Fibroblast of lung (primary cell): ENCODE results near the gene SCN5A. TPM values are rescaled to one million over a fixed set of nuclear protein-coding genes. Genes with fewer than 3 reads are reported as not detected.

ENCODE experiments used
- DNase-seq, 2 donors: peaks; one replicate each; pipeline versions ENCODE4 v3.0.0 to v3.0.0-alpha.2; 2010; ENCODE audit warnings: low read depth in 2 of 2
- H2AFZ ChIP-seq: 2 replicates; pipeline ENCODE4 v1.5.1; 2012; ENCODE audit warnings: low read length, control low read depth, inconsistent platforms
- H3K27ac ChIP-seq: 2 replicates; pipeline ENCODE4 v1.5.1; 2011; ENCODE audit warnings: low read length, control low read depth; ENCODE audit not compliant: insufficient read depth
- H3K27me3 ChIP-seq: 2 replicates; pipeline ENCODE4 v1.5.1; 2011; ENCODE audit warnings: mild to moderate bottlenecking, low read length; ENCODE audit not compliant: control insufficient read depth, insufficient read depth
- H3K36me3 ChIP-seq: 2 replicates; pipeline ENCODE4 v1.5.1; 2011; ENCODE audit warnings: low read length; ENCODE audit not compliant: control insufficient read depth, insufficient read depth
- H3K4me1 ChIP-seq: 2 replicates; pipeline ENCODE4 v1.5.1; 2011; ENCODE audit warnings: low read length; ENCODE audit not compliant: control insufficient read depth, insufficient read depth; ENCODE audit errors: extremely low read depth
- H3K4me2 ChIP-seq: 2 replicates; pipeline ENCODE4 v1.5.1; 2011; ENCODE audit warnings: low read length, control low read depth; ENCODE audit not compliant: insufficient read depth; ENCODE audit errors: extremely low read depth
- H3K4me3 ChIP-seq, 4 experiments: fragments of 200-600 bp in 1 of 4; sonication (generic) in 1 of 4; replicated peaks in 1 of 4; 2 replicates each; pipeline ENCODE4 v1.5.1; 2011 to 2016; ENCODE audit warnings: low read length in 4 of 4, low read depth in 3 of 4, mild to moderate bottlenecking in 3 of 4, control low read depth in 2 of 4, inconsistent platforms in 1 of 4, mixed read lengths in 1 of 4; ENCODE audit not compliant: insufficient read depth in 1 of 4; ENCODE audit errors: control extremely low read depth in 1 of 4
- H3K79me2 ChIP-seq: 2 replicates; pipeline ENCODE4 v1.5.1; 2012; ENCODE audit warnings: mild to moderate bottlenecking, low read length, inconsistent platforms; ENCODE audit not compliant: control insufficient read depth, insufficient read depth
- H3K9ac ChIP-seq: 2 replicates; pipeline ENCODE4 v1.5.1; 2011; ENCODE audit warnings: mild to moderate bottlenecking, low read length, control low read depth; ENCODE audit not compliant: insufficient read depth
- H3K9me3 ChIP-seq: 2 replicates; pipeline ENCODE4 v1.5.1; 2012; ENCODE audit warnings: low read depth, low read length; ENCODE audit not compliant: control insufficient read depth, insufficient read depth
- H4K20me1 ChIP-seq: 2 replicates; pipeline ENCODE4 v1.5.1; 2011; ENCODE audit warnings: low read length; ENCODE audit not compliant: control insufficient read depth, insufficient read depth; ENCODE audit errors: extremely low read depth
- CTCF ChIP-seq, 2 donors: IDR thresholded peaks in 1 of 2; conservative IDR thresholded peaks in 1 of 2; 1 replicate in 1 of 2; 2 replicates in 1 of 2; pipeline ENCODE4 v1.5.1; 2011 to 2012; ENCODE audit warnings: low read length in 2 of 2, control low read depth in 1 of 2, inconsistent platforms in 1 of 2, low read depth in 1 of 2, mild to moderate bottlenecking in 1 of 2
- EZH2 ChIP-seq: IDR thresholded peaks from 2 replicates; pipeline ENCODE4 v1.5.1; 2012; ENCODE audit warnings: low read length, control low read depth, mild to moderate bottlenecking; ENCODE audit errors: missing control alignments
- polyA plus RNA-seq, 2 donors: library from polyadenylated mRNA; depleted of rRNA in 1 of 2; stranded (reverse) in 1 of 2; unstranded in 1 of 2; fragments of >200 nt; gene quantifications; 2 replicates each; pipeline ENCODE4 v1.2.1, GENCODE V29; 2011 to 2012; ENCODE audit warnings: missing spikeins in 1 of 2
- total RNA-seq: library from RNA; depleted of rRNA; stranded (reverse); fragments of >200 nt; gene quantifications from 2 replicates; pipeline ENCODE4 v1.2.1, GENCODE V29; 2014

Gene SCN5A
- total and polyA plus RNA-seq, 2 donors (not counting 1 experiment from before 2014, with no cell fraction given), result 0.27 to 0.50 TPM

- no peak overlapping the region for H3K27ac ChIP-seq
- peaks cover 4% of the 10 kb centered on the region for H3K4me1 ChIP-seq
- H3K9me3 ChIP-seq, result no peaks in the 10 kb centered on the region
- H3K4me3 ChIP-seq, result no peak overlapping the region
- TF ChIP-seq EZH2 (no peak), CTCF (conservative IDR thresholded peaks at IDR 0.05 in 1 of 2, IDR thresholded peaks at IDR 0.05 in 1 of 2; ENCODE audit: low read depth in 1 of 2, low read length in 2 of 2) (no peak)
- no peaks in the 10 kb centered on the region for H3K36me3 ChIP-seq
- H3K27me3 ChIP-seq, result peaks cover 19% of the 10 kb centered on the region
- DNase-seq, result no peak
- H3K9ac ChIP-seq, result no peak overlapping the region
- no peaks in the 10 kb centered on the region for H4K20me1 ChIP-seq
- H3K4me2 ChIP-seq, result no peak overlapping the region
- no peaks in the 10 kb centered on the region for H3K79me2 ChIP-seq
- H2AFZ ChIP-seq, result no peak overlapping the region
Observed at GRCh38 chr3:38652934-38653333, 3.4 kb upstream of the SCN5A start.

- peaks cover 12% of the 10 kb centered on the region for H3K27me3 ChIP-seq
Observed at GRCh38 chr3:38651153-38651789, 1.8 kb upstream of the SCN5A start.

More at GRCh38 chr3:38651153-38651789, 1.8 kb upstream of the SCN5A start:
- Histone ChIP-seq H3K9ac (no peak overlapping the region), H3K36me3 (no peaks in the 10 kb centered on the region), H3K27ac (no peak overlapping the region), H3K9me3 (no peaks in the 10 kb centered on the region), H4K20me1 (no peaks in the 10 kb centered on the region), H2AFZ (no peak overlapping the region), H3K4me2 (no peak overlapping the region), H3K4me3 (no peak overlapping the region), H3K4me1 (peaks cover 4% of the 10 kb centered on the region), H3K79me2 (no peaks in the 10 kb centered on the region)
- peak; percentile 35 to 55 for DNase-seq
- TF ChIP-seq CTCF (conservative IDR thresholded peaks at IDR 0.05 in 1 of 2, IDR thresholded peaks at IDR 0.05 in 1 of 2; ENCODE audit: low read depth in 1 of 2, low read length in 2 of 2), result peak; percentile 94 to 99
- TF ChIP-seq EZH2, result no peak
